Activated CD8-positive, alpha-beta memory T cell treated with anti-CD3 and anti-CD28 coated beads for 24 hours (primary cell): ENCODE data around the gene ABLIM1.

Source experiments
- DNase-seq: peaks from one replicate; pipeline ENCODE4 v3.0.0-alpha.2; 2020

ABLIM1 gene

DNA sequence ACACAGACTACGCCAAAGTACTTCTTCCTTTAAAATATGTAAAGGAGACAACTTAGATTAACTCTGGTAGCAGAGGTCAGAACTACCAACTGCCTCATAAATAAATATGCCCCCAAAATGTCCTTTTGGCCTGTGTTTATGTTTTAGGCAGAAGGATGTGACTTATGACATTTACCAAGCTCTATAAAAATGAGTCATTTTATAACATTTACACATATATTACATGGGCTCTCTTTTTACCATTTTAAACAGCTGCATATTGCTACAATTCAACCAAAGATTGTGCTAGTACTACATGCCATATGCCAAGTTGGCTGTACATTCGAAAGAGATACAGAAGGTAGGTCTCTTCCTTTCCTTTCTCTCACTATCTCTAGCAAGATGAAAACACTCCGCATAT, 12.4 kb downstream of the ABLIM1 start:
- DNase-seq: no peak

DNA sequence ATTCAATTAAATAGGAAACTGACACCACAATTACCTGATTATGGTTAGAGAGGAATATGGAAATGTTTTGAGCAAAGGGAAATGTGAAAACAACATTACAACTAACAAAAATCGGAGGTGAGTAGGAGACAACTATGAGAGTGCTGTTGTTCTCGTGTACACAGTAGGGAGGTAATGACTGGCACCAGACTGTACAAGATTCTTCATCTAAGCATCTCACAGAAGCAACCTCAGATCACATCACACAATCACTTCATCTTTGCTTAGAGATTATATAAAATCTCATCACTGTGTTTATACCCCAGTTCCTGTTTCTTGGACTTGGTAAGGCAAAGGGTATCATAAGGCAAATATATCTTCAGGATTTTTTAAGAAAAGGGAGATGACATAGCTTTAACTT, 14.9 kb downstream of the ABLIM1 start:
- DNase-seq: no peak

DNA sequence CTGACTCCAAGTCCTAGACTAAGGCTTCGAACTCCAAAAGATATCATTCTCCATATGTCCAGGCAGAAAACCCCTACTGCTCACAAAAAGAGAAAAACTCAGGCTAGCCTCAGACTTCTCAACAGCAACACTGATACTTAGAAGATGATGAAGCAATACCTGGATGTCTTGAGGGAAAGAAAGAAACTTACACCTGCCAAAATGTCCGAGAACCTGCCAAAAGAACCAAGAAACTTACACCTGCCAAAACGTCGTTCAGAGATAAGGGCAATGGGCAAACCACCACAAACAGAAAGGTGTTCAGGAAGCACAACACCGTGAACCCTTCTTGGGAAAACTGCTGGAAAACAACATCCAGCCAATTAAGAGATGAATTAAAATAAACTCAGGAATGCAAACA, 15.3 kb downstream of the ABLIM1 start:
- DNase-seq: no peak

- DNase-seq: no peak
Observed at GRCh38 chr10:114638821-114639625, 19.1 kb downstream of the ABLIM1 start.

GRCh38 chr10:114635797-114636550, 22.1 kb downstream of the ABLIM1 start:
- DNase-seq: no peak

GRCh38 chr10:114635101-114635500, 23.0 kb downstream of the ABLIM1 start:
- DNase-seq: no peak

DNA sequence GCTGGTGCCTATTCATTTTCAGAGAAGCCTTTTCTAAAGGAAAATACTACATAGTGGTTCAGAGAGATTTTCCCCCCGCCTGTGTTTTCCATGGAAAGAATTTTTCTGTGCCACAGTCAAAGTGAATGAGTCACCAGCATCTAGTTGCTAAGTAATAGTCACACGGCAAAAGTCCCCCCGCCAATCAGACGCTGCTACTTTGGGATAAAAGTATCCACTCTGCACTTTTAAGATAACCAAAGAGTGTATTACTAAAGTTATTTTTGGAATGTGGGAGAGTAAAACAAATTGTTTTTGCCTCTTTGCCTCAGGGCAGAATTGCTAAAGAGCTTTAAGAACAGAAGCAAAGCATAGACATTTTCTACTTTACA, 23.5 kb downstream of the ABLIM1 start:
- no peak for DNase-seq

DNA sequence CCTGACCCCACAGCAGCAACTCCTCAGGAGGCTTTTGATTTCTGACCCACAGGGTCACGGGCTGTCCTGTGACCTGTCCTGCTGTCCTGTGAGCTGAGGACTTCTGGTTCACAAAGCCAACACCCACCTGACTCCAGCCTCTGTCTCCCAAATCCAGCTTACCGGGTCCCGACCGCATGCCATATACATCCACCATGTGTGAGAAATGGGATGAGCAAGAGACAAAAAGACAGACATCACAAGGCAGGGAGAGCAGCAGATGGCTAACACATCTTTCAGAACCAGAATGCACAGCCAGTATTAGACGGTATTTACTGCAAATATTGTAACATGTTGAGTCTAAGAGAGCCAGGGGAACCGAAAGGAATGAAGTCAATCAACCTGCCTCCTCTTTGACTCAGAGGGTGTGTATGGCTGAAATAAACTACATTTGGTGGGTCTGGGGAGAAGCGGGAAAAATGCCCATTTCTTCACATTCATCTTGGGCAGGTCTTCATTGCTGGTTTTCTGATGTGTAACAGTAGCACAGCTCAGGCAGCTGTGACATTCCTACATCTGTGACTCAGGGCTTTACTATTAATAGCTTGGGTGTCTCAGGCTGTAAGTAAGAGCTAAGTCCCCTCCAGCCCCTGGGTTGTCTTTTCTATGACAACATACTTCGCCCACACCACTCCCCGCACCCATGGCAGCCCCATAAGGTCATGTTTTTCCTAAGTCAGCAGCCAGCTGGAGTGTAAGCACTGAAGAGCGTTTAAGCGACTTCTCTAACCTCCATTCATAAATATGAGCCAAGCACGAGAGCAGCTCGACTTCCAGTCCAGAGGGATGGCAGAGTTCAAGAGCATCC, 25.0 kb downstream of the ABLIM1 start:
- no peak for DNase-seq

DNA sequence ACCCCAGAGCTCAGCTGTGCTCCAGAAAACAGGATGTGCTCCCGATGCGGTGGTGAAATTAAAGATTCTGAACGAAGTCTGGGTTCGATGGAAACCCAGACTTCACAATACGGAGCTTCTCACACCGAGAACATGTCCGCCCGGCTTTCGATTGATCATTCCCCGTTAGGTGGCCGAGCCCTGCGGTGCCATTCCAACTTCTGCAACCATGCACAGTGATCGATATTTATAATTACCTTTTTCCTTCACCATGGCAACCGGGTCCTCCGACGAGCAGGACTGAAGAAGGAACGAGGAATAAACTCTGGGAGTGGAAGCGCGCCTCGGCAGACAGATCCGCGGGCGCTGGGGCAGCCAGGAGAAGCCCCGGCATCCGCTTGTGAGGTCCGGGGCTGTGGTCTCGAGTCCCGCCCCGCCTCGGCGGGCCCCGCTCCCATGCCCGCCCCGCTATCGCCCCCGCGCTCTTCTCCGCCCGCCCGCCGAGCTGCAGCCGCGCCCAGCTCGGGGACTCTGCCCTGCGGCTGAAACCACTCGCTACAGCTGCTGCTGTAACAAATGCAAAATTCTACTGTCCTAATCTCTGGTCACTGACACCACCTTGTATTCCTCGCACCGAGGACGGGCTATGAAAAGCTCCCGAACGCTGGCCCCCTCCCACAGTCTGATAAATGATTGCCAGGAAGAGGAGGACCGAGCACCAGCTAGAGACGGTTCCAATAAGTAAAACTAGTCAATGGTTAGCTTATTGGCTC, 26.2 kb downstream of the ABLIM1 start:
- peak; percentile 66 for DNase-seq

- DNase-seq: no peak
Observed at GRCh38 chr10:114631090-114631665, 26.9 kb downstream of the ABLIM1 start.

GRCh38 chr10:114629824-114630730, 28.0 kb downstream of the ABLIM1 start:
- DNase-seq: no peak

DNA sequence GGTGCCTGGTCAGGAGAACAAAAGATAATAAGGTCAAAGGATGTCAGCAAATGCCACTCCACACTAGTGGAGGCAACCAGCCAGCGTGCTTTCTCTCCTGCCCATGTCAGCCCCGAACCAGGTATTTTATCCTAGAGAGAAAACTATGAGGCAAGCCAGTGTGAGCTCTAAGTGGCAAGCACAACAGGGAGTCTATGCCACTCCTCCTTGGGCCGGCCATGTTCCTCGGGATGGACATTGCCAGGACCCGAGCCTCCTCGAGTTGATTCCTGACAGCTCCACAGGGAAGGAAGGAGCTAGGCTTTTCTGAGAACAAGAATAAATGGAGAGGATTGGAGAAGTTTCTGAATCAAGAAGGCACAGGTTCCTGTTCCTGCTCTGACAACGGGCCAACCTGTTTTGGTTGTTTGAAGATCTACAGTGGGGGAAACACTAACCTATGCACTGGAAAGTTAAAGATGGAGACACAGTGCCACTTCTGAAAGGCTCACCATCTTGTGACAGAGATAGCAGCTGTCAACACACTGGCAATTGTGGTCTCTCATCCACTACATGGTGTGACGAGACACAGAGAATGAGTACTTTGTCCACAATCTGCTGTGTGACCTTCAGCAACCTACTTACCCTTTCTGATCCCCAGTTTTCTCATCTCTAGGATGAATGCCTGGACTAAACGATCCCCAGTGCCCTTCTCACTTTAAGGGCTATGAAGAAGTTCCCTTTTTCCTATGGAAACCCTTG, 28.8 kb downstream of the ABLIM1 start:
- DNase-seq: no peak

GRCh38 chr10:114628106-114628505, 30.0 kb downstream of the ABLIM1 start:
- no peak for DNase-seq

GRCh38 chr10:114626841-114627240, 31.2 kb downstream of the ABLIM1 start:
- DNase-seq: no peak

DNA sequence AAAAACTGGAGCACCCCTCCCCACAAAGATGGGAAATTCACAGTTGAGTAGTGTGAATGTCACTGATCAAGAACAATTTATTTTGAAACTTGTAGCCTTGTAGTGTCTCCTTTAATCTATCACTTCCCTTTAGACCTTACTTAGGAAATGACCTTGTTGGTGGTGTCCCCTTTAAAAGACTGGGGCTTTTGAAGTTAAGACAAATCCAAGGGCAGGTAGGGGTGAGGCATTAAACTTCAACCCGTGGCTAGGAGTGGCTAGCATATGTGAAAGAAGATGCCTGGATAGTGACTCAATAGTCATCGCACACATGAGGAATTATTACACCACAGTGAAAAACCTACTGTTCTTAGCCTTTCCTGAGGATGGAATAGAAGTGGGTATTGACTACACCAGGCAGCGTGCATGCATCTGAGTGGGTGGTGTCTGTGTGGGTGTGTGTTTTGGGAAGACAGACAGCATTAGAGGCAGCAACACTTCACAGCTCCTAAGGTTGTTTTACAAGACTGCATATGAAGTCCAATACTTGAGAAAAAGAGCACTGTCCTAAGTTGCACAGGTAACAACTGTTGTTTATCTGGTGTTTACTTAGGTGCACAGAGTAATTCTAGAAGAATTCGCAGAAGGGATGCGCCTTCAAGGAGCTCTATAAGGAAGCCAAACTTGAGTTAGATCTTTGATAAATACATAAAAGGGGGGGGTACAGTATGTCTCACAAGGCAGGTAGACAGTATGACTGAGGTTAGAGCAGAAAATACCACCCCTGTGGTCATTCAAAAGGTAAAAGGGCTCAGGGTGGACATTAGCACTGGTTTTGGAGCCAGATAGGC, 32.9 kb downstream of the ABLIM1 start:
- DNase-seq: no peak

DNA sequence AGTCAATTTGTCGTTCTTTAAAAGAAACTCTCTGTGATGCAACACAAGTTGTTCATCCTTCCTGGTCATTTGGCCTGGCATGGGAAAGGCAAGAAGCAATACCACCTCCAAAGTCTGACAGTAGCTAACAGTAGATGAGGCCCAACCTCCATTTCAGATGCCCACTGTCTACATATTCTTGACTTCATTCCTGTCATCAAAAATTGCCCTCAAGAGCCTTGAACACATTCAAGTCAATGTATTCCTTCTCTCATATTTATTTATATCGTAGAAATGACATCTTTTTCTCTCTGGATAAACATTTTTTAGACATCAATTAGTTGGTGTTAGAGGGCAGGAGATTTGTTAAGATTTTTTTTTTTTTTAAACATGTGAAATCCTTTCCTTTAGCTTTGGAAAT, 33.7 kb downstream of the ABLIM1 start:
- no peak for DNase-seq

DNA sequence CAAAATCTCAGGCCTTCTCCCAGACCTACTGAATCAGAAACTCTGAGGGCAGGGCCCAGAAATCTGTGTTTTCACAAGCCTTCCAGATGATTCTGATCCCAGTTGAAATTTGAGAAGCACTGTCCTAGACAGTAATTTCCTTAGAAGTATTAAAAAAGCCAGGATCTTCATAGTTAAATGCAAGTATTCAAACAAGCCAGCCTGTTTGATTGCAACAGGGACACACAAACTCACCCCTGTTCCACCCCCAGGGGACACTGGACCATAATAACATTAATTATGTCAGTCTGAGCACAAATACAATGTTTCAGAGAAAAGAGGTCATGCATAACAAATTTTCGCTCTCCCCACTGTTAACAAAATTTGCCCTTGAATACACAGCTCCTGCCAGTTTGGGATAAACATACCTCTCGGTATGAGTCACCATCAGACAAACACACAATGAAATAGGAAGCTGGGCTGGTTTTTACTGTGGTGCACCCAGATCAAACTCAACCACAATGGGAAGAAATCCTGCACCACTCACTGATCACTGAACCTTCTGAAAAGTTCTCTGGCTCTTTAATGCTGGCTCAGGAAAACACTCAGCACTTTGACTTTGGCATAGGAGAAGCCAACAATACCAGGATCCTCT, 34.3 kb downstream of the ABLIM1 start:
- no peak for DNase-seq

- DNase-seq: no peak
Observed at GRCh38 chr10:114623155-114623554, 34.9 kb downstream of the ABLIM1 start.

- DNase-seq: no peak
Observed at GRCh38 chr10:114618722-114619121, 39.4 kb downstream of the ABLIM1 start.
